SK-N-SH (cell line): ENCODE data around the gene NR5A1. TPM values are rescaled to one million over a fixed set of nuclear protein-coding genes. Genes with fewer than 3 reads are reported as not detected.

ENCODE experiments used
- CTCF ChIA-PET: fragments of 300-600, 350-600 bp; formaldehyde crosslinking; extraction: SDS; loops from one replicate; lab custom pipeline; 2021; lab: Yijun Ruan, JAX
- POLR2A ChIA-PET: fragments of 350-600 bp; sonication (Branson Sonifier 250); formaldehyde crosslinking; extraction: SDS; loops from one replicate; lab custom pipeline; 2020; ENCODE audit warnings: antibody characterized with exemption, inconsistent platforms; lab: Yijun Ruan, JAX
- DNase-seq: peaks from one replicate; pipeline ENCODE4 v3.0.0; 2012
- H2AFZ ChIP-seq: fragments of 200-600 bp; sonication (generic); 2 replicates; pipeline ENCODE4 v1.8.1; 2016; ENCODE audit warnings: antibody characterized with exemption, mild to moderate bottlenecking, low read depth
- H3F3A ChIP-seq: fragments of 200-600 bp; sonication (generic); replicated peaks from 2 replicates; pipeline ENCODE3; 2016; ENCODE audit warnings: antibody characterized with exemption, mild to moderate bottlenecking; ENCODE audit not compliant: insufficient read depth
- H3K27ac ChIP-seq, 2 experiments: fragments of 200-500 bp in 1 of 2; fragments of 200-600 bp in 1 of 2; sonication (Bioruptor generic) in 1 of 2; sonication (generic), shearing (Covaris generic) in 1 of 2; 2 replicates each; pipeline versions ENCODE4 v1.5.1 to v1.6.1; 2014 to 2016; ENCODE audit warnings: low read depth in 2 of 2, inconsistent platforms in 1 of 2, low read length in 1 of 2, mild to moderate bottlenecking in 1 of 2, mixed read lengths in 1 of 2
- H3K27me3 ChIP-seq: fragments of 200-600 bp; sonication (generic), shearing (Covaris generic); 2 replicates; pipeline ENCODE4 v1.6.1; 2016; ENCODE audit warnings: mixed run types; ENCODE audit not compliant: insufficient read depth
- H3K36me3 ChIP-seq, 2 experiments: fragments of 200-500 bp in 1 of 2; fragments of 200-600 bp in 1 of 2; sonication (Bioruptor generic) in 1 of 2; sonication (generic) in 1 of 2; replicated peaks in 1 of 2; 2 replicates each; pipeline versions ENCODE3 to v1.5.1; 2014 to 2016; ENCODE audit warnings: low read length in 1 of 2, mild to moderate bottlenecking in 1 of 2; ENCODE audit not compliant: insufficient read depth in 2 of 2, control insufficient read depth in 1 of 2
- H3K4me1 ChIP-seq, 2 experiments: fragments of 200-500 bp in 1 of 2; fragments of 200-600 bp in 1 of 2; sonication (Bioruptor generic) in 1 of 2; sonication (generic), shearing (Covaris generic) in 1 of 2; 2 replicates each; pipeline versions ENCODE4 v1.5.1 to v1.6.1; 2014 to 2016; ENCODE audit warnings: low read depth in 1 of 2, low read length in 1 of 2, mixed run types in 1 of 2; ENCODE audit not compliant: insufficient read depth in 2 of 2, control insufficient read depth in 1 of 2
- H3K4me2 ChIP-seq: fragments of 200-600 bp; sonication (generic), shearing (Covaris generic); 2 replicates; pipeline ENCODE4 v1.6.1; 2017; ENCODE audit warnings: mixed run types
- H3K4me3 ChIP-seq, 2 experiments: fragments of 200-500 bp in 1 of 2; fragments of 200-600 bp in 1 of 2; sonication (Bioruptor generic) in 1 of 2; sonication (generic), shearing (Covaris generic) in 1 of 2; 2 replicates each; pipeline versions ENCODE4 v1.5.1 to v1.8.1; 2014 to 2016; ENCODE audit warnings: low read depth in 2 of 2, inconsistent platforms in 1 of 2, low read length in 1 of 2, mild to moderate bottlenecking in 1 of 2, mixed read lengths in 1 of 2, moderate library complexity in 1 of 2
- H3K79me2 ChIP-seq: fragments of 200-600 bp; sonication (generic); 2 replicates; pipeline ENCODE4 v1.8.1; 2017; ENCODE audit warnings: mild to moderate bottlenecking; ENCODE audit not compliant: insufficient read depth
- H3K9ac ChIP-seq: fragments of 200-600 bp; sonication (generic); 2 replicates; pipeline ENCODE4 v1.6.1; 2017; ENCODE audit warnings: mixed run types
- H3K9me2 ChIP-seq: fragments of 200-600 bp; sonication (generic); 2 replicates; pipeline ENCODE4 v1.6.1; 2017; ENCODE audit warnings: mixed run types
- H3K9me3 ChIP-seq: fragments of 200-600 bp; sonication (generic); 2 replicates; pipeline ENCODE4 v1.6.1; 2017; ENCODE audit warnings: mixed run types, mild to moderate bottlenecking, moderate library complexity
- H4K20me1 ChIP-seq: fragments of 200-600 bp; sonication (generic); 2 replicates; pipeline ENCODE4 v1.6.1; 2017; ENCODE audit warnings: mild to moderate bottlenecking, mixed run types; ENCODE audit not compliant: insufficient read depth
- CHD2 ChIP-seq: fragments of 150-350 bp; IDR thresholded peaks from 2 replicates; pipeline ENCODE4 v1.6.1; 2018; ENCODE audit warnings: low read length; ENCODE audit not compliant: partially characterized antibody
- ELF1 ChIP-seq: IDR thresholded peaks from 2 replicates; pipeline ENCODE4 v1.4.0; 2012
- EP300 ChIP-seq, 2 experiments: IDR thresholded peaks; 2 replicates each; pipeline versions ENCODE4 v1.4.0 to v1.6.1; 2012; ENCODE audit warnings: borderline replicate concordance in 1 of 2, low read depth in 1 of 2, low read length in 1 of 2
- EZH2phosphoT487 ChIP-seq: fragments of 200-600 bp; sonication (generic); IDR thresholded peaks from 2 replicates; pipeline ENCODE4 v1.6.1; 2017; ENCODE audit warnings: low read depth, mixed run types, mild to moderate bottlenecking, antibody characterized with exemption, moderate library complexity, borderline replicate concordance
- FOXJ3 ChIP-seq: sonication (generic); formaldehyde crosslinking; IDR thresholded peaks from 2 replicates; pipeline ENCODE4 v1.5.1; 2020; ENCODE audit warnings: mild to moderate bottlenecking, missing genetic modification reagents
- MEF2A ChIP-seq: IDR thresholded peaks from 2 replicates; pipeline ENCODE4 v1.4.0; 2012; ENCODE audit warnings: low read depth, borderline replicate concordance
- MXI1 ChIP-seq: IDR thresholded peaks from 2 replicates; pipeline ENCODE4 v1.6.1; 2012; ENCODE audit warnings: mild to moderate bottlenecking, low read depth, low read length, improper control_type of control experiment
- NFIC ChIP-seq: IDR thresholded peaks from 2 replicates; pipeline ENCODE4 v1.4.0; 2012; ENCODE audit warnings: borderline replicate concordance
- NRF1 ChIP-seq: IDR thresholded peaks from 2 replicates; pipeline ENCODE4 v1.6.1; 2012; ENCODE audit warnings: low read depth, mild to moderate bottlenecking, low read length
- PBX3 ChIP-seq: IDR thresholded peaks from 2 replicates; pipeline ENCODE4; 2012
- POLR2AphosphoS5 ChIP-seq: IDR thresholded peaks from 2 replicates; pipeline ENCODE4 v1.6.1; 2012; ENCODE audit warnings: low read depth, low read length
- TAF1 ChIP-seq: IDR thresholded peaks from 2 replicates; pipeline ENCODE4 v1.6.1; 2012; ENCODE audit warnings: low read depth, mild to moderate bottlenecking, low read length, moderate library complexity, borderline replicate concordance
- TCF12 ChIP-seq: IDR thresholded peaks from 2 replicates; pipeline ENCODE4 v1.4.0; 2012
- TEAD4 ChIP-seq: IDR thresholded peaks from 2 replicates; pipeline ENCODE4 v1.4.0; 2012; ENCODE audit warnings: mild to moderate bottlenecking, borderline replicate concordance; ENCODE audit not compliant: insufficient read depth
- YY1 ChIP-seq: IDR thresholded peaks from 2 replicates; pipeline ENCODE4 v1.4.0; 2012; ENCODE audit warnings: low read depth, mild to moderate bottlenecking
- WGBS: methylation state at CpG from one replicate; pipeline ENCODE4 v1.1.6; 2017; ENCODE audit warnings: low lambda C conversion rate; 5-methylcytosine and 5-hydroxymethylcytosine counted together
- polyA plus RNA-seq, 3 experiments: library from polyadenylated mRNA; depleted of rRNA; stranded (reverse); fragments of >200 nt; gene quantifications; 2 replicates each; pipeline ENCODE4 v1.2.3, GENCODE V29; 2012

The NR5A1 gene
- polyA plus RNA-seq, 1 of the 3 experiments (the other 2 are of a cell fraction): not detected

GRCh38 chr9:124474151-124474550 lies 33.0 kb downstream of the NR5A1 start:
- H3K9me3 ChIP-seq: no peaks in the 10 kb centered on the region
- ChIA-PET CTCF (interaction anchor here (1.3 to 3.0 kb wide), 4 partner anchors 12 to 81 kb away, joined by 3 to 10 read pairs (median 4); no protein-coding TSS in a partner anchor), POLR2A (no interaction called here)
- H3K4me2 ChIP-seq: no peak overlapping the region
- H3K4me3 ChIP-seq: no peak overlapping the region
- DNase-seq: no peak
- peaks cover 0 to 10% of the 10 kb centered on the region in 2 experiments; a peak in 1 of 4 replicates for H3K4me1 ChIP-seq
- no peaks in the 10 kb centered on the region for H3K79me2 ChIP-seq
- no peak for TF ChIP-seq EP300 (IDR thresholded peaks at IDR 0.05; ENCODE audit: borderline replicate concordance in 1 of 2, low read depth in 1 of 2, low read length in 1 of 2)
- no peak for TF ChIP-seq FOXJ3 (CRISPR knock-in tag)
- TF ChIP-seq YY1: no peak
- TF ChIP-seq TEAD4: no peak
- TF ChIP-seq PBX3: no peak
- no peak for TF ChIP-seq EZH2phosphoT487
- TF ChIP-seq POLR2AphosphoS5: no peak
- no peak for TF ChIP-seq NRF1
- TF ChIP-seq TAF1: no peak
- TF ChIP-seq CHD2: no peak
- TF ChIP-seq MXI1: no peak
- no peak for TF ChIP-seq TCF12
- TF ChIP-seq MEF2A: no peak
- H3F3A ChIP-seq: no peaks in the 10 kb centered on the region
- 46% methylated on average over 4 of the region's 4 CpGs for WGBS
- H3K27ac ChIP-seq: no peak overlapping the region
- H3K9ac ChIP-seq: no peak overlapping the region
- H3K36me3 ChIP-seq: no peaks in the 10 kb centered on the region
- H3K27me3 ChIP-seq: no peaks in the 10 kb centered on the region; the same call in 1 of the 2 replicates
- no peak overlapping the region for H2AFZ ChIP-seq
- H3K9me2 ChIP-seq: no peaks in the 10 kb centered on the region
- H4K20me1 ChIP-seq: no peaks in the 10 kb centered on the region

GRCh38 chr9:124473310-124473709 lies 33.9 kb downstream of the NR5A1 start:
- POLR2A ChIA-PET: no interaction called here
- H3K9ac ChIP-seq: no peak overlapping the region

More at GRCh38 chr9:124473310-124473709, 33.9 kb downstream of the NR5A1 start:
- H3K4me3 ChIP-seq: no peak overlapping the region
- WGBS: 80% methylated on average over 9 of the region's 10 CpGs
- no peak overlapping the region for H3K27ac ChIP-seq
- H3K9me3 ChIP-seq: no peaks in the 10 kb centered on the region
- DNase-seq: no peak
- H2AFZ ChIP-seq: no peak overlapping the region
- no peak overlapping the region for H3K4me2 ChIP-seq
- H3K27me3 ChIP-seq: no peaks in the 10 kb centered on the region; the same call in 1 of the 2 replicates
- H3K36me3 ChIP-seq: no peaks in the 10 kb centered on the region
- H3K9me2 ChIP-seq: no peaks in the 10 kb centered on the region
- CTCF ChIA-PET: interaction anchor here (0.9 to 1.2 kb wide), 2 partner anchors 22 to 54 kb away, joined by 3 to 5 read pairs; no protein-coding TSS in a partner anchor
- no peaks in the 10 kb centered on the region for H3K79me2 ChIP-seq
- H3K4me1 ChIP-seq: peaks cover 0 to 10% of the 10 kb centered on the region in 2 experiments; a peak in 1 of 4 replicates
- no peak for TF ChIP-seq NFIC
- TF ChIP-seq FOXJ3 (CRISPR knock-in tag): no peak
- TF ChIP-seq EZH2phosphoT487: no peak
- TF ChIP-seq ELF1: no peak
- no peak for TF ChIP-seq EP300 (IDR thresholded peaks at IDR 0.05; ENCODE audit: borderline replicate concordance in 1 of 2, low read depth in 1 of 2, low read length in 1 of 2)
- no peaks in the 10 kb centered on the region for H4K20me1 ChIP-seq
- H3F3A ChIP-seq: no peaks in the 10 kb centered on the region
